Esophagus squamous epithelium (tissue), 5 donors: ENCODE results near the gene ZNF599. TPM values are rescaled to one million over a fixed set of nuclear protein-coding genes. Genes with fewer than 3 reads are reported as not detected.

Experiments
- DNase-seq: peaks from one replicate; lab custom pipeline; 2025; lab: John Stamatoyannopoulos, UW
- H3K27ac ChIP-seq, 4 donors: fragments of 200-600 bp; sonication (generic); one replicate each; pipeline ENCODE4 v1.5.1; 2016 to 2019; ENCODE audit warnings: mild to moderate bottlenecking in 1 of 4
- H3K27me3 ChIP-seq, 4 donors: fragments of 200-600 bp; sonication (generic); 1 replicate in 3 of 4; 2 replicates in 1 of 4; pipeline versions ENCODE4 v1.5.1 to v1.6.0; 2017 to 2021; ENCODE audit warnings: antibody characterized with exemption in 1 of 4
- H3K36me3 ChIP-seq, 3 donors: fragments of 200-600 bp; sonication (generic); one replicate each; pipeline ENCODE4 v1.5.1; 2016 to 2019
- H3K4me1 ChIP-seq, 3 donors: fragments of 200-600 bp; sonication (generic); one replicate each; pipeline ENCODE4 v1.5.1; 2017 to 2019
- H3K4me3 ChIP-seq, 4 donors: fragments of 200-600 bp; sonication (generic); 1 replicate in 3 of 4; 2 replicates in 1 of 4; pipeline ENCODE4 v1.5.1; 2016 to 2019; ENCODE audit warnings: mild to moderate bottlenecking in 2 of 4, moderate library complexity in 1 of 4
- H3K9me3 ChIP-seq, 3 donors: fragments of 200-600 bp; sonication (generic); one replicate each; pipeline ENCODE4 v1.5.1; 2016 to 2019
- POLR2A ChIP-seq, 4 donors: fragments of 450-650 bp; IDR thresholded peaks; one replicate each; pipeline ENCODE4 v1.6.1; 2017; ENCODE audit warnings: antibody characterized with exemption in 4 of 4, mild to moderate bottlenecking in 4 of 4, moderate library complexity in 3 of 4
- WGBS, 2 donors: methylation state at CpG; one replicate each; pipeline ENCODE4 v1.1.5; 2018; 5-methylcytosine and 5-hydroxymethylcytosine counted together
- intact Hi-C: fragments of 100-400 bp; cut with DNase I; formaldehyde crosslinking; loops from one replicate; pipeline ENCODE4 v1.15.0; 2022
- total RNA-seq, 4 donors: library from RNA; depleted of rRNA; stranded (reverse); fragments of >200 nt; gene quantifications; one replicate each; pipeline ENCODE4 v1.1.0, GENCODE V29; 2016
- TF ChIP-seq, protein P1 (sequence below), 6 experiments: fragments of 450-650 bp in 4 of 6; fragments of 200-600 bp in 2 of 6; sonication (generic) in 2 of 6; IDR thresholded peaks; one replicate each; pipeline ENCODE4 v1.5.1; 2016 to 2019; ENCODE audit warnings: antibody characterized with exemption in 6 of 6, mild to moderate bottlenecking in 4 of 6, moderate library complexity in 4 of 6
- donor health status: DM: yes; HTN: yes; CAD: no.

The ZNF599 gene
- total RNA-seq: 1 to 10 TPM; 1.9 to 6.1 (median 2.6) TPM

DNA sequence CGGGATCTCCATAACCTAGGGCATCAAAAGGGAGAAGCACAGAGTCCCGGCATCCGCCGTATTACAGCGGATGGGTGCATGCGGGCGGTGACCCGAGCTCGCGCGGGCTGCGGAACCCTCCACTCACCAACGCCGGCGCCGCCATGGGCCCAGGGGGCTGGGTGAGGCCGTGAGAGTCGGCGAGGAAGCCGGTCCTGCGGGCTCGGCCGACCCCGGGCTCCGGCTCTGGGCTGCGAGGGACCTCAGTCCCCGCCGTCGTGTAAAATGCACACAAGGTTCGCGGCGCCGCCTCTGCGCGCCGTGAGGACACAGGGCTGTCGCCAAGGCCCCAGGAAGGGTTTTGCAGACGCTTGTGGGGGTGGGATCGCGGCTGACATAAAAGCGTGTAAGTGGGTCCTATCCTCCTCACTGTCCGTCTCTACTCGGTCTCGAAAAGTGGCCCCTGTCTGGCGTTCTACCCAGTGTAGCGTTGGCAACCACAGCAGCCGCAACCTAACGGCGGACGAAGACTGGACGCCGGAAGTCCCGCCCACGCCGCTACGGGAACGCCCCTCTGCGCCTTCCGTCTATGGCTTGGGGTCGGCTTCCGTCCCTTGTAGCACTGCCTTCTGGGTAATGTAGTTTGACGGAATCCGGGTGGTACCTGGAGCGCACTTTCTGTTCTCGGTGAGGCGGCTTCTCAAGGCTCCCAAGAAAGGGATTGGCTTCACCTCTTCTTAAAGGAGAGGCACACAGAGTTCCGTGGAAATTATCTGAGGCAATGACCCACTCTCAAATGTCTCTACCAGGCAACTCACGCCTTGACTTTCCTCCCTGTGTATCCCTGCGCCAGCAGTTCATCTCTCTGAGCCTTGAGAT, at the start of gene ZNF599:
Gene ZNF599, minus strand, starts transcription at position 519 of the 858 bp plus-strand sequence. Its CDS starts 374 bp downstream, at position 145.
- TF ChIP-seq, protein P1, sequence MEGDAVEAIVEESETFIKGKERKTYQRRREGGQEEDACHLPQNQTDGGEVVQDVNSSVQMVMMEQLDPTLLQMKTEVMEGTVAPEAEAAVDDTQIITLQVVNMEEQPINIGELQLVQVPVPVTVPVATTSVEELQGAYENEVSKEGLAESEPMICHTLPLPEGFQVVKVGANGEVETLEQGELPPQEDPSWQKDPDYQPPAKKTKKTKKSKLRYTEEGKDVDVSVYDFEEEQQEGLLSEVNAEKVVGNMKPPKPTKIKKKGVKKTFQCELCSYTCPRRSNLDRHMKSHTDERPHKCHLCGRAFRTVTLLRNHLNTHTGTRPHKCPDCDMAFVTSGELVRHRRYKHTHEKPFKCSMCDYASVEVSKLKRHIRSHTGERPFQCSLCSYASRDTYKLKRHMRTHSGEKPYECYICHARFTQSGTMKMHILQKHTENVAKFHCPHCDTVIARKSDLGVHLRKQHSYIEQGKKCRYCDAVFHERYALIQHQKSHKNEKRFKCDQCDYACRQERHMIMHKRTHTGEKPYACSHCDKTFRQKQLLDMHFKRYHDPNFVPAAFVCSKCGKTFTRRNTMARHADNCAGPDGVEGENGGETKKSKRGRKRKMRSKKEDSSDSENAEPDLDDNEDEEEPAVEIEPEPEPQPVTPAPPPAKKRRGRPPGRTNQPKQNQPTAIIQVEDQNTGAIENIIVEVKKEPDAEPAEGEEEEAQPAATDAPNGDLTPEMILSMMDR (IDR thresholded peaks at IDR 0.05): no peak
- peak in 1 of 4 donors; percentile 46 for TF ChIP-seq POLR2A (IDR thresholded peaks at IDR 0.05)
- 7 to 40% methylated on average over 4 to 27 of the region's 69 CpGs for WGBS, 2 donors
- intact Hi-C loops: no loop called here

DNA sequence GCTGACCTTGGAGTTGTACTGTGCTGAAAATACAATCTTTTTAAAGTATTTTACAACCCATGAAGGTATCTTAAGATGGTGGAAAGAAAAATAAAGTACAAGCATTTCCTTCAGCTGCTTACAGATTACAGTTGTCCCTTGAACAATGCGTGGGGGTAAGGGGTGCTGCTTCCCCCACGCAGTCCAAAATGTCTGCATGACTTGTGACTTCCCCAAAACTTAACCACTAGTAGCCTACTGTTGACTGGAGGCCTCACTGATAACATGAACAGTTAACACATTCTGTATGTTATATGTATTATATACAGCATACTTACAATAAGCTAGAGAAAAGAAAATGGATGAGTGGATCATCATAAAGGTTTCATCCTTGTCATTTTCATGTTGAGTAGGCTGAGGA, 45.3 kb upstream of the ZNF599 start:
- 33 to 77% methylated on average over 2 of the region's 2 CpGs for whole genome bisulfite sequencing, 2 donors

More for the DNA sequence above, at the start of gene ZNF599:
- peak; percentile 54 for DNase-seq
- Histone ChIP-seq H3K27ac (peak within 1 kb of the TSS; percentile 50 to 86 (median 80)), H3K36me3 (peaks cover 0 to 31% (median 5%) of the 10 kb centered on the region in 3 donors), H3K9me3 (no peaks in the 10 kb centered on the region), H3K27me3 (peaks cover 0 to 16% (median 0%) of the 10 kb centered on the region in 4 donors), H3K4me3 (peak within 1 kb of the TSS; percentile 53 to 92 (median 79)), H3K4me1 (peaks cover 3 to 19% (median 6%) of the 10 kb centered on the region in 3 donors)

GRCh38 chr19:34816708-34817107, 43.7 kb upstream of the ZNF599 start:
- Histone ChIP-seq H3K27me3 (no peaks in the 10 kb centered on the region), H3K4me3 (no peak overlapping the region), H3K4me1 (no peaks in the 10 kb centered on the region), H3K27ac (no peak overlapping the region), H3K36me3 (no peaks in the 10 kb centered on the region), H3K9me3 (no peaks in the 10 kb centered on the region)
- TF ChIP-seq, protein P1 (IDR thresholded peaks at IDR 0.05): no peak
- no peak for TF ChIP-seq POLR2A (IDR thresholded peaks at IDR 0.05)
- intact Hi-C loops: no loop called here
- WGBS, 2 donors: 94 to 95% methylated on average over 2 of the region's 2 CpGs
- DNase-seq: no peak

More for the DNA sequence above, 45.3 kb upstream of the ZNF599 start:
- no peak overlapping the region for H3K27ac ChIP-seq
- no peaks in the 10 kb centered on the region for H3K27me3 ChIP-seq
- no peaks in the 10 kb centered on the region for H3K9me3 ChIP-seq
- TF ChIP-seq, protein P1 (IDR thresholded peaks at IDR 0.05): no peak
- no peak for TF ChIP-seq POLR2A (IDR thresholded peaks at IDR 0.05)
- H3K36me3 ChIP-seq: no peaks in the 10 kb centered on the region
- DNase-seq: no peak
- no peaks in the 10 kb centered on the region for H3K4me1 ChIP-seq
- no peak overlapping the region for H3K4me3 ChIP-seq
- intact Hi-C loops: no loop called here

GRCh38 chr19:34808566-34808965, 35.6 kb upstream of the ZNF599 start:
- intact Hi-C loops: no loop called here
- DNase-seq: no peak
- peaks cover 0 to 12% (median 5%) of the 10 kb centered on the region in 3 donors for H3K9me3 ChIP-seq
- TF ChIP-seq POLR2A (IDR thresholded peaks at IDR 0.05): no peak
- TF ChIP-seq, protein P1 (IDR thresholded peaks at IDR 0.05): no peak
- H3K4me1 ChIP-seq: no peaks in the 10 kb centered on the region
- H3K27ac ChIP-seq: no peak overlapping the region
- 62 to 77% methylated on average over 2 to 3 of the region's 3 CpGs for WGBS, 2 donors
- no peaks in the 10 kb centered on the region for H3K27me3 ChIP-seq
- no peaks in the 10 kb centered on the region for H3K36me3 ChIP-seq
- H3K4me3 ChIP-seq: no peak overlapping the region
